OCI-LY1 (cell line): Measurements from ENCODE around the gene LRSAM1.

ENCODE experiments used
- H2AFZ ChIP-seq: fragments of 200-600 bp; sonication (generic), shearing (Covaris generic); 2 replicates; pipeline ENCODE4 v1.6.0; 2014; ENCODE audit warnings: antibody characterized with exemption, mild to moderate bottlenecking, low read length
- H3F3A ChIP-seq: fragments of 200-600 bp; sonication (generic), shearing (Covaris generic); 2 replicates; pipeline ENCODE4 v1.6.0; 2014; ENCODE audit warnings: mild to moderate bottlenecking, antibody characterized with exemption, low read length, moderate library complexity; ENCODE audit not compliant: insufficient read depth
- H3K27ac ChIP-seq: fragments of 200-600 bp; sonication (generic); 2 replicates; pipeline ENCODE4 v1.5.1; 2014; ENCODE audit warnings: low read length, mixed run types, mild to moderate bottlenecking, low read depth; ENCODE audit not compliant: poor library complexity, severe bottlenecking
- H3K27me3 ChIP-seq: fragments of 200-600 bp; sonication (generic); 2 replicates; pipeline ENCODE4 v1.6.0; 2014; ENCODE audit warnings: antibody characterized with exemption, mild to moderate bottlenecking, low read length, moderate library complexity; ENCODE audit not compliant: insufficient read depth
- H3K36me3 ChIP-seq: fragments of 200-600 bp; sonication (generic); 2 replicates; pipeline ENCODE4 v1.6.1; 2014; ENCODE audit warnings: mild to moderate bottlenecking, antibody characterized with exemption, low read length, moderate library complexity, mixed read lengths; ENCODE audit not compliant: insufficient read depth
- H3K4me1 ChIP-seq: fragments of 200-600 bp; sonication (generic); 2 replicates; pipeline ENCODE4 v1.5.1; 2014; ENCODE audit warnings: mild to moderate bottlenecking, low read length, moderate library complexity; ENCODE audit not compliant: insufficient read depth, severe bottlenecking
- H3K4me2 ChIP-seq: fragments of 200-600 bp; sonication (generic), shearing (Covaris generic); 2 replicates; pipeline ENCODE4 v1.6.1; 2014; ENCODE audit warnings: low read length
- H3K4me3 ChIP-seq: fragments of 200-600 bp; sonication (generic); 2 replicates; pipeline ENCODE4 v1.5.1; 2014; ENCODE audit warnings: low read length, low read depth, mild to moderate bottlenecking, mixed read lengths; ENCODE audit not compliant: poor library complexity, severe bottlenecking
- H3K79me2 ChIP-seq: fragments of 200-600 bp; shearing (Covaris generic); 2 replicates; pipeline ENCODE4 v1.6.1; 2016; ENCODE audit warnings: mixed run types, low read length, mixed read lengths; ENCODE audit not compliant: insufficient read depth
- H3K9ac ChIP-seq: fragments of 200-600 bp; sonication (generic), shearing (Covaris generic); 2 replicates; pipeline ENCODE4 v1.6.1; 2014; ENCODE audit warnings: mild to moderate bottlenecking, low read length, mixed read lengths
- H3K9me2 ChIP-seq: fragments of 200-600 bp; sonication (generic), shearing (Covaris generic); 2 replicates; pipeline ENCODE4 v1.6.1; 2014; ENCODE audit warnings: low read depth, mild to moderate bottlenecking, low read length, mixed read lengths
- H3K9me3 ChIP-seq: fragments of 200-600 bp; shearing (Covaris generic); 2 replicates; pipeline ENCODE4 v1.6.1; 2014; ENCODE audit warnings: low read length, mixed read lengths
- H4K20me1 ChIP-seq: fragments of 200-600 bp; sonication (generic), shearing (Covaris generic); 2 replicates; pipeline ENCODE4 v1.6.0; 2016; ENCODE audit warnings: mild to moderate bottlenecking, low read length; ENCODE audit not compliant: insufficient read depth
- EZH2 ChIP-seq: fragments of 200-600 bp; sonication (generic), shearing (Covaris generic); IDR thresholded peaks from 2 replicates; pipeline ENCODE4 v1.8.0; 2017; ENCODE audit warnings: borderline replicate concordance, mixed run types, mild to moderate bottlenecking, antibody characterized with exemption, low read length, moderate library complexity, mixed read lengths
- TF ChIP-seq, protein P1 (sequence below): fragments of 200-600 bp; sonication (generic), shearing (Covaris generic); IDR thresholded peaks from 2 replicates; pipeline ENCODE4 v1.5.1; 2017; ENCODE audit warnings: mild to moderate bottlenecking, antibody characterized with exemption, low read length, moderate library complexity, mixed read lengths

LRSAM1 gene

DNA sequence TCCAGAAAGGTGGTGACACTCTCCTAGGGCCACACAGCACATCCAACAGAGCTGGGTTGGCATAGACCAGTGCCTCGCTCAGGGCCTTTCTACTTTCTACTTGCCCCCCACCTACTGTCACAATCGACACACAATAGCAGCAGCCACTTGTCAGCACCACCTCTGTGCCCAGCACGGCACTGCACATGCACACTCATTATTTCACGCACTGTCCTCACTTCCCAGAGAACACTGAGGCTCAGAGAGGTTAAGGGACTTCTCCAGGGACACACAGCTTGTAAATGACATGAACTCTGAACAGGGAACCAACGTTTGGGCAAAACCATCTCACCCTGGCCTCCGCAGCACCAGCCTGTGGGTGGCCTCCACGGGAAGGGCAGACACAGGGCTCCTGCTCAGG lies 89.9 kb downstream of the LRSAM1 start:
- no peaks in the 10 kb centered on the region for H3K4me1 ChIP-seq
- H3K36me3 ChIP-seq: no peaks in the 10 kb centered on the region

DNA sequence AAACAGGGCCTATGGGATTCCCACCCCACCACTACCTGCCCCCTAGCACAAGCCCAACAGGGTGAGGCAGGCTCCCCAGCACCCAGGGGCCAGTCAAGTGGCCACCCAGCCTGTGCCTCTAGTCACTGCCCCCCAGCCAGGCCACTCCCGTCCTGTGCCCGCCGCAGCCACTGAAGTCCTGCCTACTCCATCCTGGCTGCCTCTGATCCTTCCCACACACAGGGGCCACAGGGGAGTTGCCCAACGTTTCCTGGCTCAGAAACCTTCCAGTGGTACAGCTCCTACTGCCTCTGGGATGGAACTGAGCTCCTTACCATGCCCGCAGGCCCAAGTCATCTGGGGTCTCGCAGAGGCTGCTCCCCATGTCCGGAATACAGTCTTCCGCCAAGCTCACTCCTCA lies 90.6 kb downstream of the LRSAM1 start:
- Histone ChIP-seq H3K9me3 (no peaks in the 10 kb centered on the region), H2AFZ (no peak overlapping the region), H3K79me2 (no peaks in the 10 kb centered on the region), H3F3A (no peaks in the 10 kb centered on the region), H3K4me1 (no peaks in the 10 kb centered on the region), H3K9ac (no peak overlapping the region), H3K9me2 (no peaks in the 10 kb centered on the region), H3K27ac (no peak overlapping the region), H3K4me3 (no peak overlapping the region), H3K27me3 (peaks cover 7% of the 10 kb centered on the region), H4K20me1 (no peaks in the 10 kb centered on the region), H3K4me2 (no peak overlapping the region), H3K36me3 (no peaks in the 10 kb centered on the region)
- TF ChIP-seq, protein P1, sequence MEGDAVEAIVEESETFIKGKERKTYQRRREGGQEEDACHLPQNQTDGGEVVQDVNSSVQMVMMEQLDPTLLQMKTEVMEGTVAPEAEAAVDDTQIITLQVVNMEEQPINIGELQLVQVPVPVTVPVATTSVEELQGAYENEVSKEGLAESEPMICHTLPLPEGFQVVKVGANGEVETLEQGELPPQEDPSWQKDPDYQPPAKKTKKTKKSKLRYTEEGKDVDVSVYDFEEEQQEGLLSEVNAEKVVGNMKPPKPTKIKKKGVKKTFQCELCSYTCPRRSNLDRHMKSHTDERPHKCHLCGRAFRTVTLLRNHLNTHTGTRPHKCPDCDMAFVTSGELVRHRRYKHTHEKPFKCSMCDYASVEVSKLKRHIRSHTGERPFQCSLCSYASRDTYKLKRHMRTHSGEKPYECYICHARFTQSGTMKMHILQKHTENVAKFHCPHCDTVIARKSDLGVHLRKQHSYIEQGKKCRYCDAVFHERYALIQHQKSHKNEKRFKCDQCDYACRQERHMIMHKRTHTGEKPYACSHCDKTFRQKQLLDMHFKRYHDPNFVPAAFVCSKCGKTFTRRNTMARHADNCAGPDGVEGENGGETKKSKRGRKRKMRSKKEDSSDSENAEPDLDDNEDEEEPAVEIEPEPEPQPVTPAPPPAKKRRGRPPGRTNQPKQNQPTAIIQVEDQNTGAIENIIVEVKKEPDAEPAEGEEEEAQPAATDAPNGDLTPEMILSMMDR: no peak
- TF ChIP-seq EZH2: no peak

More for the DNA sequence above, 89.9 kb downstream of the LRSAM1 start:
- Histone ChIP-seq H3K4me2 (no peak overlapping the region), H3K27ac (no peak overlapping the region), H3K79me2 (no peaks in the 10 kb centered on the region), H2AFZ (no peak overlapping the region), H3F3A (no peaks in the 10 kb centered on the region), H4K20me1 (no peaks in the 10 kb centered on the region), H3K9me3 (no peaks in the 10 kb centered on the region), H3K4me3 (no peak overlapping the region), H3K9ac (no peak overlapping the region), H3K27me3 (peaks cover 7% of the 10 kb centered on the region), H3K9me2 (no peaks in the 10 kb centered on the region)
- TF ChIP-seq, protein P1: no peak
- no peak for TF ChIP-seq EZH2

- Histone ChIP-seq H3K27ac (no peak overlapping the region), H4K20me1 (no peaks in the 10 kb centered on the region), H3K4me1 (no peaks in the 10 kb centered on the region), H3K4me2 (no peak overlapping the region), H3K9me3 (no peaks in the 10 kb centered on the region), H3K36me3 (no peaks in the 10 kb centered on the region), H3K9ac (no peak overlapping the region), H3K4me3 (no peak overlapping the region), H3F3A (no peaks in the 10 kb centered on the region), H3K79me2 (no peaks in the 10 kb centered on the region), H3K9me2 (no peaks in the 10 kb centered on the region), H3K27me3 (peaks cover 4% of the 10 kb centered on the region), H2AFZ (no peak overlapping the region)
- no peak for TF ChIP-seq EZH2
- TF ChIP-seq, protein P1: no peak
Measured at GRCh38 chr9:127543221-127543620, 91.9 kb downstream of the LRSAM1 start.
